ENCODE data around the gene CTSC.

Gene CTSC

GRCh38 chr11:88315015-88315414 lies 22.5 kb downstream of the CTSC start:
- FAIRE-seq, result no peak

- no peak for FAIRE-seq
Measured at GRCh38 chr11:88313441-88313840, 24.1 kb downstream of the CTSC start.

- FAIRE-seq, result no peak
Measured at GRCh38 chr11:88312628-88313027, 24.9 kb downstream of the CTSC start.

GRCh38 chr11:88310246-88310645 lies 27.3 kb downstream of the CTSC start:
- no peak for FAIRE-seq

- no peak for FAIRE-seq
Measured at GRCh38 chr11:88308576-88308975, 29.0 kb downstream of the CTSC start.

GRCh38 chr11:88307749-88308425 lies 29.6 kb downstream of the CTSC start:
- FAIRE-seq, result no peak

GRCh38 chr11:88306785-88307184 lies 30.8 kb downstream of the CTSC start:
- FAIRE-seq, result no peak

- FAIRE-seq, result no peak
Measured at GRCh38 chr11:88305430-88305829, 32.1 kb downstream of the CTSC start.

- no peak for FAIRE-seq
Measured at GRCh38 chr11:88304352-88304751, 33.2 kb downstream of the CTSC start.

- FAIRE-seq, result no peak
Measured at GRCh38 chr11:88303037-88303436, 34.5 kb downstream of the CTSC start.

GRCh38 chr11:88301488-88302140 lies 35.9 kb downstream of the CTSC start:
- FAIRE-seq, result no peak

- FAIRE-seq, result no peak
Measured at GRCh38 chr11:88300888-88301487, 36.5 kb downstream of the CTSC start.

GRCh38 chr11:88297863-88298262 lies 39.7 kb downstream of the CTSC start:
- FAIRE-seq, result no peak

- FAIRE-seq, result no peak
Measured at GRCh38 chr11:88297421-88297820, 40.1 kb downstream of the CTSC start.

GRCh38 chr11:88295028-88295427 lies 42.5 kb downstream of the CTSC start:
- FAIRE-seq, result no peak

GRCh38 chr11:88293931-88294330 lies 43.6 kb downstream of the CTSC start:
- no peak for FAIRE-seq

- no peak for FAIRE-seq
Measured at GRCh38 chr11:88292171-88292843, 45.2 kb downstream of the CTSC start.

- FAIRE-seq, result no peak
Measured at GRCh38 chr11:88288560-88288959, 49.0 kb downstream of the CTSC start.

GRCh38 chr11:88284336-88285050 lies 53.0 kb downstream of the CTSC start:
- no peak for FAIRE-seq

- FAIRE-seq, result no peak
Measured at GRCh38 chr11:88282747-88283515, 54.6 kb downstream of the CTSC start.

GRCh38 chr11:88281317-88281712 lies 56.2 kb downstream of the CTSC start:
- no peak for FAIRE-seq

- no peak for FAIRE-seq
Measured at GRCh38 chr11:88280673-88281316, 56.7 kb downstream of the CTSC start.
